Cerebellar cortex (tissue), 1 donor: Measurements from ENCODE around the gene NECTIN1.

Source experiments
- DNase-seq: peaks from one replicate; pipeline ENCODE4 v3.0.0-alpha.2; 2015; ENCODE audit warnings: low spot score

NECTIN1 gene

DNA sequence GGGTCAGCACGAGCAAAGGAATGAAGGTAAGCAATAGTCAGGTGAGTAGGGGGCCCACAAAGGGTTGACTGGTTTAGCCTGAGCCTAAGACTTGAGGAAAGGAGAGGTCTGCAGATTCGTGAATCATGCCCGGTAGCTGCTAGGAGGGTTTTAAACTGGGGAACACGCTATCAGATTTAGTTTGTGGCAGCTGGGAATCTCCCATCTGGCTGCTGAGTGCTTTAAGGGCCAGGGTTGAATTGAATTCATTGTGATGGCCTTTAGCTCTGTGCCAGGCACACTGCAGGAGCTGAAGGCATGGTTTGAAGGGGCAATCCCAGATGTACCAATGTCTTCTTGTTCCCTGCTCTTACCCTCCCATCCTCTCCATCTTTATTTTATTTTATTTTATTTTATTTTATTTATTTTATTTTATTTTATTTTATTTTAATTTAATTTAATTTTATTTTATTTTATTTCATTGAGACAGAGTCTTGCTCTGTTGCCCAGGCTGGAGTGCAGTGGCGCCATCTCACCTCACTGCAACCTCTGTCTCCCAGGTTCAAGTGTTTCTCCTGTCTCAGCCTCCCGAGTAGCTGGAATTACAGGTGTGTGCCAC is 1.9 kb upstream of the NECTIN1 start:
- no peak for DNase-seq

DNA sequence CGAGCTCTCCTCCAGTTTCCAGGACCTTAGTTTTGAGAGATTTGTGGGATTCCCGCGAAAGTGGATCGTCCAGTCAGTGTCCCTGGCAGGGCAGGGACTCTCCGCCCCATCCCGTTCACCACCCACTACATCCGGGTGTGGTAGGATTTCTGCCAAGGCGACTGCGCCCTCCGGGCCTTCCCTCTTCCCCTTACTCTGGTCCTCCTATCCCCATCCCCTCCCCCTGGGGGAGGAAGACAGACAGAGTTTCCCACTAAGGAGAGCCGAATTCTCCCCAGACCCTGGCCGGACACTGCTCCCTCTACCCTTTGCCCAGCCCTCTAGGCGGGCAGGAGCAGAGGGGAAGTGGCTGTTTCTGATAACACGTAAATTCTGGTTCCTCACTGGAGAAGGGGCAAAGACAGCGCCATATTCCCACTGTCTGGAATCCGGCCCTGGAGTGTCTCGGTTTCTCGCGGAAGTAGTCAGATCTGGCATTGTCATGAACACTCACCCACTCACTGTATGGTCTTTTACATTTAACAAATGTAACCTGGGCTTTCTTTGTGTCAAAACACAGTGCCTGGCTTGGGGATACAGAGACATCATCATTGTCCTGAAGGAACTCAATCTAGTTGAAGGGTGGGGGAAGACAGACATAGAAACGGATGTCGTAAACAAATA is 1.1 kb upstream of the NECTIN1 start:
- no peak for DNase-seq

DNA sequence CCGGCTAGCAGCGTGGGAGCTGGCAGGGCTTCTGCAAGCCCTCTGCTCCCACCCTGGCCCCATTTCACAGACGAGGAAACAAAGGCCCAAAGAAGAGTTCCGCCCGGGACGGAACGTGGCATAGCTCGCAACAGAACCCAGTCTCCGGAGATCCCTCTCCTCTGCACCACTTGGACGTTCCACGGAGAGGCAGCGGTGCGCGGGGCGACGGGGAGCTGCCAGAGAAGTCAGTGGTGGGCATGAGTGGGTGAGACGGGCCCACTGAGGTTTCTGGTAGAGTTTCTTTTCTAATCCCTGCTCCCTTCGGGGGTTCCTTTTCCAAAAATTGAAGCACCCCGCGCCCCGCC is 554 bp upstream of the NECTIN1 start:
- no peak for DNase-seq

DNA sequence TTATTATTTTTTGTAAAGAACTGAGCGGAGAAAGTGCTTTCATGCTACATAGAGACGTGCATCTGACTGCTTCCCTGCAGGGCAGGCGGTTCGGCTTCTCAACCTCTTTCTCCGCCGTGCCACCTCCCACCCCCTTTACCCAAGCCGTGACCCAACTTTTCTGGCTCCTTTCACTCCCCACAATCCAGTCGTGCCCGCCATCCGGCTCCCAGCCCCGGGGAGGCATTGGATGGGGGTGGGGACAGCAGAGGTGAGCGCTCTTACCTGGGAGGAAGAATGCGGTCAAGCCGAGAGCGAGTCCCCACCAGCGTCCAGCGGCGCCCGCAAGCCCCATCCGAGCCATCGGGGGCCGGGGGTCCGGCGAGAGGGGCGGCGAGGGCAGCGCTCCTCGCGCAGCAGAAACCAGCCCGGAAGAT is 781 bp downstream of the NECTIN1 start:
- no peak for DNase-seq

DNA sequence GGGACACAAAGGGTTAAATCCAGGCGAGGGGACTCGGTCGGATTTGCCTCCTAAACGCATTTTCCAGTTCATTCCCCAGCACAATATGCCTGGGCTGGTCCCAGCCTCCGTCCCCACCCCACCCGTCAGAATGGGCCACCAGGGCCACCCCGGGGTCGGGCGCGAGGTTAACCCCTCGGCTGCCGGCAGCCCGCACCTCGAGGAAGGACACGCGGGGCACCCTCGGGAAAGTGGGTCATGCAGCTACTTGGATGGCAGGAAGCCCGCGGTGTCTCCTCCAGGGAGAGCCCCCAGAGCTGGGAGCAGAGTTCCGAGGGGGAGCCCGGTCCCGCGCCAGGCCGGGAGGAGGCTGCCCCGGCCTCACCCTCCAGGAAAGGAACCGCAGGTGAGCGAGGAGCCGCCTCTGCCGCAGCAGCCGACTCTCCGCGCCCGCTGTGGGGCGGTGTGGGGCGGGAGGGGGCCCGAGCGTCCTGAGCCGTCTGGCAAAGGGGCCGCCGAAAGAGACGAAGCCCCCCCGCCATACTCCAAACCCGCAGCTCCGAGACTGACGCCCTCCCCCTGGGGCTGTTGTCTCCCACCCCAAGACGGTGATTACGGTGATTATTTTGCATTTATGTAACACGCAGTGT is 1.4 kb downstream of the NECTIN1 start:
- DNase-seq: no peak

DNA sequence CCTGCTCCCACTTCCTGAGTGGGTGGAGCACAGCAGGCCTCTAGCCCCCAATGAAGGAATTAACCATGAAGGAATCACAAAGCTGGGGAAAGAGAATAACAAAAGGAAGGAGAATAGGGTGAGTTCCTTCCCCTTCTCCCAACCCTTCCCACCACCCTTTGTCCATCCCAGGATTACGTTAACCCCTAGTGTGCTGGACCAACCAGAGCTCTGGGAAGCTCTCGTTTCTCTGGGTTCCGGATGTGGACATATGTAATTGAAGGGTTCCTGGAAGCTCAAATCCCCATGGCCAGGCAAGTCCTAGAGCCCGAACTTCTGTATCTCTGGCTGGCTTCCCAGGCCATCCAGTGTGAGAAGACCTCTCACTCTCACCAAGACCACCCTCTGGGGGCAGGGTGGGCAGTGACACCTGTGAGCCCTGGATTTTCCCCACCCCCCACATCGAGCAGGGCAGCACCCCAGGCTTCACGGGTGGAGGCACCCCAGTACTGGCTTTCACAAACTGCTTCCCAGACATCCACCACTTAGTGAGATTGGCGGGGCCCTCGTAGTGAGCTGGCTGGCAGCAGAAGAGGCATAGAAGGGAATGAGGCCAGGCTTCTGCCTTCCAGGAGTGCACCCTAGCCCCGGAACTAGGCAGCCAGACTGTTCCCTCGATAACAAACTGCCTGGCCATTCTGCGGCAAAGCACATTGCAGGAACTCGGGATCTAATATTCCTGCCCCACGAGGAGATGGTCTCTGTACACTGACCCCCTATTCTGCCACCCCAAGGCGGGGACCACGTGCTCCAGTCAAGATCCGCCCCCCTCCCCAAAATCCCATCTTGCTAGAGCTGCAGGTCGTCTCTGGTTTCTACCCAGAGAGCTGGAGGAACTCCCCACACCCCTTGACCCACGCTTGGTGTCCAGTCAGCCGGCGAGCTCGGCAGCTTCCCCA is 2.1 kb downstream of the NECTIN1 start:
- no peak for DNase-seq

DNA sequence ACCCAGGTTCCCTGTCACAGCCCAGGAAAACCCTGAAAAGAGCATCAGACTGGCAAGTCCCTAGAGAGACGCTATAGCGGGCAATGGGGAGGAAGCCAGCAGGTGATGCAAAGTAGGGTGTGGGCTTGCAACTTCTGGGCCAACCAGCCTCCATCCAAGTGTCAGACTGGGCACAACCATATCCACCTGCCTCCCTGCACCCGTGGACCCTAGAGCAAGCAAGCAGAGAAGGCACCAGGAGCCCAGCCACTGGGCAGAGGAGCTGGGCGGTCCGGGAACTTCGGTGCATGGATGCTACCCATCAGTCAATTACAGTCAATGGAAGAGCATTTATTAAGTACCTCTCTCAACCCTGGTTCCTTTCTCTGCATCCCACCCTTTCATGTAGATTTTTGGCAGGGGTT is 2.8 kb downstream of the NECTIN1 start:
- DNase-seq: no peak

DNA sequence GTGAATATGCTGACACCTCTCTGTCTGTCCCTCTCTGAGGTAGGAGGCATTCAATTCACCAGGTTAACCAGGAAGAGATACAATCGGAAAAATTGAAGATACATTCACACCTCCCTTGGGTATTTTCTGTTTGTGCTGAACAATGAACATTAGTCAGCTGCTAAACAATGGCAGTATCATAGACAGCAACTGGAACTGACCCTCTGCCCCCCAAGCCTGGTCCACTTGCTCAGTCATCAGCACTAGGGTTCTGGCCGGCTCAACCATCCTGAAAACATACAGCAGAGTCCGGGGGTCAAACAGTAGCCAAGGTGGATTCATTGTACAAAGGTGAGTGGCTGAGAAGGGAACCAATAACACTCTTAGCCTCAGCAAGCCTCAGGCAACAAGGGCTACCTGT is 4.0 kb downstream of the NECTIN1 start:
- DNase-seq: no peak

DNA sequence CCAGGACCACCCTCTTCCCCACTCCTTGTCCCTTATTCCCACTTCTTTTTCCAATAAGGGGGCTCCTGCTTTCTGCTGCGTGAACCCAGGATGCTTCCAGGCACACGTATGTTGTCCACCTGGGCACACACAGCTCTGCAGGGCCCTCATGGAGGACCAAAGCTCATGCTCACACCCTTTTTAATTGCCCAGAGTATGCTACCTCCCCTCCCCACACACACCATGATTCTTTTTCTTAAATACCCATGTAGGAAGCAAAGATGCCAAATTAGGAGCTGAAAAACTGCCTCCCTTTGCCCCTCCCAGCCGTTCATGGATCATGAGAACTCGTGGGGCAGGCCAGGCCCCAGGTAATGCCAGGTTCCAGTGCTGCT is 5.1 kb downstream of the NECTIN1 start:
- DNase-seq: no peak

DNA sequence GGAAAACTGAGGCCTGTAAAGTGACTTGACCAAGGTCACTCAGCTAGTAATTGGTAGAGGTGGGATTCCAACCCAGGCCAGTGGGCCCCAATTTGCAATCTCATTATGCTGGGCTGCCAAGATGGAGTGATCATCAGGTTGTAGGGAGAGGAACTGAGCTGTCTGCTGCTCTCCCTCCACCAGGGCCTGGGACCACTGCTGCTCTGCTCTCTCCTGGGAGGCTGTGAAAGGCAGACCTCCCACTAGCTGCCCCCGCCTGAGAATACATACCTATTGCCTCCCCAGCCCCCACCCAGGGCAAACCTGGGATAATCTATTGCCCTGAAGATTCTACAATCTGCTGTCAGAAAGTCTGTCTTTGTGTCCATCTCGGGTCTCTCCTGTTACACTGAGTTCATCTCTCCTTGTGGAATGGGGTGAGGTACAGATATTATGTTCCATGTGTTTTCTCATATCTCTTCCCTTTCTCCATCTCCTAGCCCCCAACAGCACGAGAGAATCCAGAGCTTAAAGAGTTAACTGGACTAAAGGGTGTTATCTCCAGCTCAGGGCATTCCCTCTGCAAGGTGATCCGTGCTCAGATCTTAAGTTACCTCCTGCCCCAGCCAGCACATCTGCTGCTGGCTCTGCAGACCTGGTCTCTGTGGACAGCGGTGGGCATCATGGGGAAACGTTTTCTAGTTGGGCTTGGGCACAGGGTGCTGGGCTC is 5.6 kb downstream of the NECTIN1 start:
- no peak for DNase-seq

DNA sequence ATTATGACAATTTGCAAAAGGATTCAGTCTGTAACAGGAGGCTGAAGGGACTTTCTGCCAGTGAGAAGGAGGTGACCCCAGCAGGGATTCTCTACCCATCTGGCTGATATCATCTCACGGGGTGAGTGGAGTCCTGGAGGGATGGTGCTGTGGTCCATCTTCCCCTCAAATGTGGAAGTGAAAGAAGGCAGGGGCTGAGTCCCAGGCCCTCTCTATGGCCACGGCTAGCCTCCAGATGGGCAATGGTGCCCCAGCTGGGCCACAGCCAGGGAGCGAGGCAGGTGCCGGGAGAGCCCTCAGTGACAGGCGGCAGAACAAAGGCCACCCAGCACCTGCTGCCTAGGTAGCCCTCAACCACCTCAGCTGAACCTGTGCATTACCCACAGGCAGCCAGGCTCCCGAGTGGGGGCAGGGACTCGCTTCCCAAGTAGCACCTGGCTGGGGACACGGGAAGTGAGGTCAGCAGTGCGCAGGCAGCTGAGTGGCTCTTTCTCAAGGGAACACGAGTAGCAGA is 6.7 kb downstream of the NECTIN1 start:
- DNase-seq: peak; percentile 63

DNA sequence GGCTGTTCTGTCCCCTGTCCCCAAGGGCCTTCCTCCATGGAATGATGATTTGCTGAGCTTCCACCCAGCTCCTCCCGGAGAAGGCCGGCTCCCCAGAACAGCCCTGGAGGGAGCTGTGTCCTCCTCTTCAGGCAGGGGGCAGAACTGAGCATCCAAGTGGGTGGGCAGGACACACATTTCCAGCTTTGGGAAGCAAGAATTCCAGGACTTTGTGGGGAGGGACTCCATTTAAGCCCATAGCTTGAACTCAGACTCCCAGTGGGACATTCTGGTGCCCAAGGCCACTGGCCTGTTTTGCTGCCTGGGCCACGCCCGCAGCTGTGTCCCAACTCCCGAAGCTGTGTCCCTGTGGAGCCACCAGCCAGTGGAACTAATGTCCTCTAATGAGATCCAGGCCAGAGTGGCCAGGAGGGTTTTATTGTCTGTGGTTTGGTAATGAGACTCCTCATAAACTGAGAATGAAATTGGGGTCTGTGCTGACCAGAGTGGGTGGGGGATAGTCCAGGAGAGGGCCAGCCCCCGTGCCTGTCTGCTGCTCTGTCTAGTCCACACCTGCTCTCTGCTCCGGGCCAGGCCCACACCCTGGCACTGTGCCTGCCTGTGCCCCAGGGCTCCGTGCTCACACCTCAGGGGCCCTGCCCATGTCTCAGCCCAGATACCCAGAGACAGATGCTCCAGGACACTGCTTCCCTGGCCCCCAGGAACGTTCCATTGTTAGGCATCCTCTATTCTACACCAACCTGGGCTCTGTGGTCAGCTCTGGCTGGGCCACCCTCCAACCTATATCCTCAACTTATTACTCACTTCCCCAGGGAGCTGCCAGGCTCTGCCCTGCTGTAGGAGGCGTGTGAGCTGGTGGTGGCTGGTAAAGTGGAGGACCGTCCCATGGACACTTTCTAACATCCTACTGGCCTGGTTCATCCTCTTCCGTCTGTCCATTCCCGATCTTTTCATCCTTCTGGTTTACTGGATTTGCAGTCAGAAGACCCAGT is 7.6 kb downstream of the NECTIN1 start:
- DNase-seq: peak; percentile 45

DNA sequence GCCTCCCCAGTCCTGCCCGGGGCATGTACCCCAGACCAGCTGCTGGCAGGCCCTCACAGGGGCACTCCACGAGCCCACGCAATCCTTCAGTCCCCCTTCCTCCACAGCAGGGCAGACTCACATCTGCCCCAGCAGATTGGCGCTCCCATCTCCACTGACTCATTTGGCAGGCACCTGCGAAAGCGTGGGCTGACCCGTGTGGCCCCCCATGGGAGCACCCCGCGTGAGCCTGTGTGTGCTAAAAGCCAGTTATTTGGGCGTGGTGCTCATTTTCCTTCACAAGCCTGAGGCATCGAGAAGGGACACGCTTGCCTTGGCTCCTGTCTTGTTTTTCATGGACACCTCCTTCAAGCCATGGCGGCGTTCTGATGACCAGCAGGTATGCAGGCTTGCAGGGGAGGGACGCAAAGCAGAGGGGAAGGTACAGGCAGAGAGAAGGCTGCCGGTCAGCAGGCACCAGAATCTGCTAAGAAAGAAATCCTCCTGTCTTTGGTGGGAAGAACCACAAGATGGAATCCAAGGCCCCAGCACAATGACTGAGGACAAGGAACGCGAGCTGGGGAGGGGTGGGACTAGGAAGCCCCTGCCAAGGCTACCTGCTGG is 8.6 kb downstream of the NECTIN1 start:
- DNase-seq: no peak

DNA sequence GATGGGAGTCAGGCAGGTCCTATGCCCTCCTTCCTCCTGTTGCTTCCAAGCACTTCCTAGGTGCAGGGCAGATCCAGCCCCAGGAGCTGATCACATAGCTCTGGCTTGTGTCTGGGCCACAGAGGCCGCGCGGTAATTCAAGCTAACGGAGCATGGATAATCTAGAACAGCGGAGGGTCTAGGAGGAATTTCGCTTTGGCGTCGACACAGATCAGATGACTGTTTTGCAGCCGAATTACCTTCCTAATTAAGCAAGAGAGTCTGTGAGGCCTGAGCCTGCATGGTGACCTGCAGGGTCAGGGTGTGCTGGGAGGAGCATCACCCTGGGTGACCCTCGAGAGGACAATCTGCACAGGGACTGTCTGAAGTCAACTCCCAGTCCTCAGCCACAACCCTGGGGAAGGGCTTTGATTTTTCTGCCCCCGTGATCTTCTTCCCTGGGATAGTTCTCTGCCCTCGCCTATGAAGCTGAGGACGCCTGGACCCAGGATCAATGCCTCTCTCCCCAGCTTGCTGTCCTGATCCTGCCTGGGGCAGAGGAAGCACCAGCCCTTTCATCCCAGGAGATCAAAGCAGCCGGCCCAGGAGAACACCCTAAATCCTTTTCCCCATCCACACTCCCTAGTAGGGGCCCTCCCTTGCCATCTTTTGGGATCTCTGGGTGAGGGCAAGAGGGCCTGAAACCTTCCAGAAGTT is 11.0 kb downstream of the NECTIN1 start:
- DNase-seq: no peak

DNA sequence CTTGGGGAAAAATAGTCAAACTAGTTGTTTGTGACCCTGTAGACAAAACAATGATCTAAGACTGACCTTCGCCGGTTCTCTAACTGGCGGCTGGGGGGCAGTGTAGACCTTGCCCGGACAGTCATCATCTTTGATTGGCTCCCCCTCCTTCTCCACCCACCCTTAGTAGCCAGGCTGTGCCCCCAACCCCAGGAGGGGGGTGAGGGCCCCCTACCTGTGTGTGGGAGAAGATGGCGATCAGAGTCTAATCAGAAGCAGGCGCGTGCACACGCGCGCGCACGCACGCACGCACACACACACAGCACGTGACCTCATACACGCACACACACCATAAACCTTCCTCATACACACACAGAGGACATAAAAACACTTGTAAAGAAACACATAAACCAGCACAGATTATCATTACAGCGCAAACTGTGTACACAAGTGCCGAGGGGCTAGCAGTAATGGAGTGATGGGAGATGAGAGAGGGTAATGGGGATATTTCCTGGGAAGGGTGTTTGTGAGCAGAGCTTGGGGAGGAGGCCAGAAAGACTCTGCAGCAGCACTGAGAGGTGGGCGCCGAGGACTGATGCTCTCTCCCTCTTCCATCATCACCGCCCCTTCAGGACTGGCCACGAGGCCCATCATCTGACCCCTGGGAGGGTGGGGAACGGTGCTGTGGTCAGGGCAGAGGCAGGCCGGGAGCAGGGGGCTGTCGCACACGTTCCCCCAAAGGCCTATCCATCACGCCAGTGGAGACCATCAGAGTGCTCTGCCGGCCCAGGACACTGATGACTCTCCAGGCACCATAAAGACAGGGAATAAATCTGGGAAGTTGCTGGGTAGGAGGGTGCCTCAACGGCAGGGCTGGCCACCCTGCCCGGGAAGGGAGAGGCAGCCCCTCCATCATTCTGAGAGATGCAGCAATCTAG is 12.2 kb downstream of the NECTIN1 start:
- no peak for DNase-seq

DNA sequence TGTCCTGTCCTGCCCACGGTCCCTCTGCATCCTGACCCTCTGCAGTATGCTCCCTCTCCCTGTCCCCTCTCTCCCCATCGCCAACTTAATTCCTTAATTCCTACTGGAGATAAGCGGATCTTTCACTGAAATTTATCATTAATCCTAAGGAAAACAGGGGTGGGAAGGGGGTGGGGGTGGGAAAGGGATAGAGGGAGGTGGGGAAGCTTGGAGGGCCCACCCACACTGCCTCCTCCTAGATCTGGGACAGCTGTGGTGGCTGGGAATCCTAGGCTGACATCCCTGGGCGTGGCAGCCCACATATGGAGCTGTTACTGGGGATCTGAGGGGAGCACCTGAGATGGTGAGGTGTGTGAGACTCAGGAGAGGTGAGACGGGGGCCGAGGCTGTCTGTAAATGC is 14.4 kb downstream of the NECTIN1 start:
- no peak for DNase-seq

DNA sequence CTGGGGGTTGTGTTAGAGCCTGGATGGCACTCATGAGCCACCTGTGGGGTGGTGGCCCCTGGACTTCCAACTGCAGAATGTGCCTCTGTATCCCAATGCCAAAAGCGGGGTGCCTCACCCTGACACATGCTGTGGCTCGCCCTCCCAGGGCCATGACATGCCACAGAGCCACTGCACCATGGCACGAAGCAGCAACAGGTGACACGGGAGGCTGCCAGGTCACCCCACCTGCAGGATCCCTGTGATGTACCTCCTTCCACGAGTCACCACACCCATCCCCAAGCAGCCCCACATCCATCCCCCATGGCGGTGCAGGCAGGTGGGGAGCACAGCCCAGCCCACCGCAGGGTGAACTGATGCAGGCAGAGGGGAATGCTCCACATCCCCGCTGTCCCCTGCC is 14.8 kb downstream of the NECTIN1 start:
- DNase-seq: no peak

DNA sequence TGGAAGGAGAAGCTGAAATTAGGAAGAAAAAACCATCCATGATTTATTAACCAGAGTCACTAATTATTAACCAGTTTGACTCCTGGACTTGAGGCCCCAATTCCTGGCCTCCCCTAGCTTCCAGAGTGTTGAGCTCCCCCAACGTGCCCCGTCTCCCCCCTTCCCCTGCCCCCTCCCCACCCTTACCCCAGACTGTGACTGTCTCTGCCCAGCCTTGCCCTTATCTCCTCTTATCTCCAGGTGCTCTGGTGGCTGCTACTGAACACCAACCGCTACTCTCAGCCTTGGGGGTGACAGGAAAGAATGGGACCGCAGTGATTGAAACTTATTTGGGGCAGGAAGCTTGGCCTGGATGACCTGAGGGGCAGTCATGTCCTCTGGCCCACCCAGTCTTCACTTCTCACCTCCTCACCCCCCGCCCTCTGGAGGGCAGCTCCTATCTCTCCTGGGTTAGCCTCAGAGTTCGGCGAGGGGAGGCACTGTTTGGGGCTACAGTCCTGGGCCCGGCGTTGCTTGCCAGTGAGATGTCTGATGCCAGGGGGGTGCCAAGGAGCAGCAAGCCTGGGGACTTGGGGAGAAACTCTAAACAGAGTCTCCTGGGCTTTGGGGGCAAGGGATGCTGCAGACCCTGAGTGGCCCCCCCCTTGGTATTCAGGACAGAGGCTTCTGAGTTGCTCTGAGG is 15.5 kb downstream of the NECTIN1 start:
- no peak for DNase-seq
